HG03064 (cell line): ENCODE data around the gene TUBGCP5.
"Not testable (repeated sequence)": the region's sequence is repeated elsewhere in the genome, so short reads cannot be mapped to it uniquely, and the experiment has no call there.

Source experiments
- ATAC-seq: cut with Tn5 transposase; IDR thresholded peaks from one replicate; pipeline ENCODE4 v1.9.1; 2021; ENCODE audit warnings: low read depth; ENCODE audit not compliant: unreplicated experiment

The TUBGCP5 gene

DNA sequence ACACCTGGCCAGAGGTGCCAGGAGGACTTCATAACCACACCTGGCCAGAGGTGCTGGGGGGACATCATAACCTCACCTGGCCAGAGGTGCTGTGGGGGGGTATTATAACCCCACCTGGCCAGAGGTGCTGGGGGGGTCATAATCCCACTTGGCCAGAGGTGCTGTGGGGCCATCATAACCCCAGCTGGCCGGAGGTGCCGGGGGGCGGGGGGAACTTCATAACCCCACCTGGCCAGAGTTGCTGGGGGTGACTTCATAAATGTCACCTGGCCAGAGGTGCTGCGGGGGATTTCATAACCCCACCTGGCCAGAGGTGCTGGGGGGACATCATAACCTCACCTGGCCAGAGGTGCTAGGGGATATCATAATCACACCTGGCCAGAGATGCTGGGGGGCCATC, 4.2 kb upstream of the TUBGCP5 start:
- not testable (repeated sequence) for ATAC-seq

DNA sequence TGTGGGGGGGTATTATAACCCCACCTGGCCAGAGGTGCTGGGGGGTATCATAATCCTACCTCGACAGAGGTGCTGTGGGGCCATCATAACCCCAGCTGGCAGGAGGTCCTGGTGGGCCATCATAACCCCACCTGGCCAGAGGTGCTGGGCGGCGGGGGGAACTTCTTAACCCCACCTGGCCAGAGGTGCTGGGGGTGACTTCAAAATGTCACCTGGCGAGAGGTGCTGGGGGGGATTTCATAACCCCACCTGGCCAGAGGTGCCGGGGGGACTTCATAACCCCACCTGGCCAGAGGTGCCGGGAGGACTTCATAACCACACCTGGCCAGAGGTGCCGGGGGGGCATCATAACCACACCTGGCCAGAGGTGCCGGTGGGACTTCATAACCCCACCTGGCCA, 2.4 kb upstream of the TUBGCP5 start:
- ATAC-seq = not testable (repeated sequence)

DNA sequence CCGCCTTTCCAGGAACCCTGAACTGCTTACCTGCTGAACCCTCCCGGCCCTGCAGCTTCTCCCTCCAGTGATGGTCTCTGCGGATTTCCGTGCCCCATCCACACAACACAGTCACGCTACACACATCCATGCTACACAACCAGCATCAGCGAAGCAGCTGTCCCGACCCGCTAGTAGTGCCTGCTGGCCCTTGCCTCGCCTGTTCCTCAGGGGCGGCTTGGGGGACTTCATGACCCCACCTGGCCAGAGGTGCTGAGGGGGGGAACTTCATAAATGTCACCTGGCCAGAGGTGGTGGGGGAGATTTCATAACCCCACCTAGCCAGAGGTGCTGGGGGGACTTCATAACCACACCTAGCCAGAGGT, 530 bp upstream of the TUBGCP5 start:
- no peak for ATAC-seq

DNA sequence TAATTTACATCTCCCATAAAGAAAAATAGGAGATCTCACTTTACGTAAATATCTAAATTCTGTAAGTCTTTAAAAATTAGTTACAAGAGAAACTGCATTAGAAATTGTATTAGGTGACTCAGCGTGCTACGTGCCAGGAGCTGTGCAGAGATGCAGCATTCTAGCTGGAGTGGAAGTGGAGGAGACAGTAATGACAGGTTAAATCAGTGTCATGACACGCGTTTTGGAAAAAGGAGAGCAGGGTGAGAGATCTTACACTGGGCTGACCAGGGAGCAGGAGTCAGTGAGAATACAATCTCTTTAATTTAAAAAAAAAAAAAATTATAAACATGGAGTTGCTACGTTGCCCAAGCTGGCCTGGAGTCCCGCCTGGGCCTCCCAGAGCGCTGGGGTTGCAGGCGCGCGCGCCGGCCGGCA, 635 bp downstream of the TUBGCP5 start:
- no peak for ATAC-seq

DNA sequence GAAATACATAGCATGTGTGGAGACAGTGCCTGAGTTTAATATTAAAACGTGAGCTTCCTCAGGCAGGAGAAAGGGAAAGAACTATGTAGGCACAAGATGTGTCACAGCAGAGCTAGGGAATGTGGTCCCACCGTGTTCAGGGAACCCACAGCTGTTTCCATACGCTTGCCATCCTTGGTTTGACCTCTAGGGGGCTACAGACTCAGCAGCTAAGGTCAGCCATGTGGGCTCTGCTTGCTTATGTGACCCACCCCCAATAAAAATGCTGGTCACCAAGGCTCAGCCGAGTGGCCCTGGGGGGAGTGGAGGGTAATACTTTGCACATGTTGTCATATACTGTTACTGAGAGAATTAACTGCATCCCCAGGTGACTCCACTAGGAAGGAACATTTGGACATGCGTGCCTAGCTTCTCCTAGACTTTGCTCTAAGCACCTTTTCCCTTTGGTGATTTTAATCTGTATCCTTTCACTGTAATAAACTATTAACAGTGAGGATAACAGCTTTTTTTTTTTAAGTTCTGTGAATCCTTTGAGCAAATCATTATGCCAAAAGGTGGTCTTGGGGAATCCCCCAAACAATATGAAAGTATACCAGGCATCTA, 3.3 kb downstream of the TUBGCP5 start:
- no peak for ATAC-seq

DNA sequence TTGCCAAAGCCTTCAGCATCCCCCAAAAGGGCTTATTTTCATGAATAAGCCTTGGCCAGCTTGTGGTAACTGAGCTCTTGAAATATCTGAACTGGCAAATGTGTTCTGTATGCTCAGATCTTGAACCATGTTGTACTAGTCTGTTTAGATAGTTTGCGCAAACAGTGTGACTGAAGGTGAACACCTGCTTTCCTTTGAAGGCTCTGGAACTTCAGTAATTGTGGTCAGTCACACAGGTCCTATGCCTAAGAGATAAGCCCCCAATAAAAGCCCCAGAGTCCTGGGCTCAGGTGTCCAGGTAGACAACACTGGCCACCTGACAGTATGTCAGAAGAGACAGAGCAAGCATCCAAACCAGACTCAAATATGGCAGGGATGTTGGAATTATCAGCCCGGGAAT, 5.4 kb downstream of the TUBGCP5 start:
- no peak for ATAC-seq

DNA sequence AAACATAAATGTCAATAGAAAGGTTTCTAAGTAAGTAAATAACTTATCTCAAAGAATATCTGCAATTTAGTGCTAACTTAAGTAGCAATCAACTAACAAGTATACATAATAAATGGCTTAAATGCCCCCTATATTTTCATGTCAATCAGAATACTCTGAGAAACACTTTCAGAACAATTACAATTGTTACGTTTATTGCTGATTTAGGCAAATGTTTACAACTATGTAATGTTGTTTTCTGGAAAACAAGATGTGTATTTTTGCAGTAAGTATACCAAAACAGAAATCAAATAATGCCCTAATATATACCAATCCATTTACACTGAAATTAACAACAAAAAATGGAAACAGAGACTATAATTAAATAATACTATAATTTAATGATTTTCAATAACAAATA, 13.2 kb downstream of the TUBGCP5 start:
- no peak for ATAC-seq

DNA sequence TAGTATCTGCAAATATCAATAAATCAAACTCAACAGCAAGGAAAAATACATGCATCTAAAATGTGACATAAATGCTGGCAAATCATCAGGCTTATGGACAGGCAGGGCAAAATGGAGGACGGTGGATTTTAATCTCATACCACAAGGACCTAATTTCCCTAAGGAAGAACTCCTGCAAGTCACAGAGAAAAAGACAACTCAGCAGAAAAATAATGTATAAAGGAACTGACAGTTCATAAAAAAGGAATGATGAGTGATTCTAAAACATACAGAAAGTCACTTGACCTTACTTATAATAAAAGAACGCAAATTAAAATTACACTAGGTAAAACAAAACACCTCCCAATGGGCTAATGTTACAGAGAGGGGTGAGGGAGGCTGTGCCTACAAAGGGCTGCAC, 17.2 kb downstream of the TUBGCP5 start:
- no peak for ATAC-seq

DNA sequence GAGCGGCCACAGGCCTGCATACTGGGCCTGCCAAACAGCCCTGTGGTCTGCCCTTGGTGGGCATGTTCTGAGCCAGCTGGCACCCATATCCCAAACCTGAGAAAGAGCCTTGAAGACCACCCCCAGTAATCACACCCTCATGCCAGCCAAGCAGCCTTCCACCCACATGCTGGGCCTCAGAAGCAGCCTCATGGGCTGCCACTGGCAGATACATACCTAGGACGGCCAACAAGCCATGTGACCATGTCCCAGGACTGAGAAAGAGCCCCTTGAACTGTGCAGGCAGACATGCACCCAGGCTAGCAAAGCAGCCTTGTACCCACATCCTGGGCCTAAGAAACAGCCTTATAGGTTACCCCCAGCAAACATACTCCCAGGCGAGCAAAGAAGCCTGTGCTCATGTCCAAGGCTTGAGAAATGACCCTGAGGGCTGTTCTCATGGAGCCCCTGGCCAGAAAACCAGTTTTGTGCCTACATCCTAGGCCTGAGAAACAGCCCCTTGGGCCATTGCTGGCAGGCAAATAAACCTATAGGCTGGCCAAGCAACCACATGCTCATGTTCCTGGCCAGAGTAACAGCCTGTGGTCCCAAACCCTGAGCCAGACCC, 24.9 kb downstream of the TUBGCP5 start:
- no peak for ATAC-seq

DNA sequence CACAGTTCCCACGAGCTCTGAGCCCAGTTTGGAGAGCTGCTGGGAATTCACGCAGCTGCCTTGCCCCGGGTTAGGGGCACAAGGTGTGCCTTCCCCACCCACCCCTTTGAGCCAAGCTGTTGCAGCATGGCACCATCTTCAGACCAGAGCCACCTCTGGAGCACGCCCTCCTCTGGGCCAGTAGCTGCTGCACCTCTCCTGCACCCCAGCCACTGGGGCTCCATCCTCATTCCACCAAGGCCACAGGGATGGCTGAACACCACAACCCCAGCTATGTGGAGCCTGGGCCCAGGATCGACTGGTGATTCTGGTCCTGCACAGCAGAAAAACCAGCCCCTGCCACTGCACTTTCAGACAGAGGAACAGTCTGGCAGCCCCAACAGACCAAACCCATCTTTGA, 25.7 kb downstream of the TUBGCP5 start:
- no peak for ATAC-seq

DNA sequence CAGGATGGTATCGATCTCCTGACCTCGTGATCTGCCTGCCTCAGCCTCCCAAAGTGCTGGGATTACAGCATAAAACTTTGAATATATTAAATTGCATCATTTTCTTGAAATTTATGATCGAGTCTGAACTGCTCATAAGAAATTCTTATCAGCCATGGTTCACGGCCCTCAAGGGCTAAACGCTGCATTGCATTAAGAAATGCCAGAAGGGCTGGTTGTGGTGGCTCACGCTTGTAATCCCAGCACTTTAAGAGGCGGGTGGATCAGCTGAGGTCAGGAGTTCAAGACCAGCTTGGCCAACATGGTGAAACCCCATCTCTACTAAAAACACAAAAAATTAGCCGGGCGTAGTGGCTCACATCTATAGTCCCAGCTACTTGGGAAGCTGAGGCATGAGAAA, 26.8 kb downstream of the TUBGCP5 start:
- not testable (repeated sequence) for ATAC-seq

DNA sequence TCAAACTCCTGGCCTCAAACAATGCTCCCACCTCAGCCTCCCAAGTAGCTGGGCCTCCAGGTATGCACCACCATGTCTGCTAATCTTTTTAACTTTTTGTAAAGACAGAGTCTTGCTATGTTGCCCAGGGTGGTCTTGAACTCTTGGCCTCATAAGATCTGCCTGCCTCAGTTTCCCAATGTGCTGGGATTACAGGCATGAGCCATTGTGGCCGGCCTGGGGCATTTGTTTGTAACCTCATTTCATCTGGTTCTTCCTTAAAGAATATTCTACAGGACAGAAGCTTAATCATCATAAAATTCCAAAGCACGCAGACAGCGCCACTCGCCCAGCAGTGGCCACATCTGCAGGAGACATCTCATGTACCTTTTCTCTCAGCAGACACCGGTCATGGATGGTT, 35.6 kb downstream of the TUBGCP5 start:
- no peak for ATAC-seq

DNA sequence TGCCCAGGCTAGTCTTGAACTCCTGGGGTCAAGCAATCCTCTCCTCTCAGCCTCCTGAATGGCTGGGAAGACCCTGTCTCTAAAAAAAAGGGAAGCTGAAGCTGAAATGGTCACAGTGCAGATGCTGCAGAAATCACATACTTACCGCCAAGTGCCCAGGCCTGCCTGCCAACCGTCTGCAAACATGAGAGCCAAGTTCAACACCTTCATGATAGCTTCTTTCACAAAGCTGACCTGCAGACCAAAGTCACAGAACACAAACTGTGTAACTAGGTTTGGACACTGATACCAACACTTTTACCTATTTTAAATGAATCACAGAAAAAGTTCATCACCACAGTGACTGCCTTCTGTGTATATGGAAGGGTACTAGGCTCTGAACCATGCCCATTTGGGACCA, 36.4 kb downstream of the TUBGCP5 start:
- no peak for ATAC-seq

DNA sequence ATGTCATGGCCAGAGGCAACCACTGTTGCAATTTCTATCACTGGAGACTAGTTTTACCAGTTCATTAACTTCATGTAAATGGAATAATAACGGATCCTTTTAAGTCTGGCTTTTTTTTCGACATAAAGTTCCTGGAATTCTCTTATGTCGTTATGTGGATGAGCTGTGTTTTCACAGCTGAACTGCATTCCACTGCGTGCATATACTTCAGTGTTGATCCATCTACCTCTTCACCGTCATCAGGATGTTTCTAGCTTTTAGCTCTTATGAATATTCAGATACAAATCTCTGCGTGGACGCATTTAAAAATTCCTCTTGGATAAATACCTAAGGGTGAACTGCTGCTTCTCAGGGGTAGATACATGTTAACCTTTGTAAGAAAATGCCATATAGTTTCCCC, 43.6 kb downstream of the TUBGCP5 start:
- no peak for ATAC-seq

DNA sequence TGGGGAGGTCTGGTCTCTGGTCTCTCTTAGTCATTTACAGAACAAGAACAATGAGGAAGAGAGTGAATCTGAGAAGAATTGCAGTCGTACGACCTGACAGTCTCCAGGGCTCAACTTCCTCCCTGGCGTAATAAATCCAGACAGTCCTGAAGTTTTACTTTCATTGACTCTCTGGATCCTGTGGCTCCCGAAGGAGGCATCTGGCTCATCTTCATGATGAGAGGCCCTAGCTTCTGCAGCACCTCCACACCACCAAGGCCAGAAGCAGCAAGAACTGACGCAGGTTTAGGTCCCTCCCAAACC, 47.4 kb downstream of the TUBGCP5 start:
- no peak for ATAC-seq

DNA sequence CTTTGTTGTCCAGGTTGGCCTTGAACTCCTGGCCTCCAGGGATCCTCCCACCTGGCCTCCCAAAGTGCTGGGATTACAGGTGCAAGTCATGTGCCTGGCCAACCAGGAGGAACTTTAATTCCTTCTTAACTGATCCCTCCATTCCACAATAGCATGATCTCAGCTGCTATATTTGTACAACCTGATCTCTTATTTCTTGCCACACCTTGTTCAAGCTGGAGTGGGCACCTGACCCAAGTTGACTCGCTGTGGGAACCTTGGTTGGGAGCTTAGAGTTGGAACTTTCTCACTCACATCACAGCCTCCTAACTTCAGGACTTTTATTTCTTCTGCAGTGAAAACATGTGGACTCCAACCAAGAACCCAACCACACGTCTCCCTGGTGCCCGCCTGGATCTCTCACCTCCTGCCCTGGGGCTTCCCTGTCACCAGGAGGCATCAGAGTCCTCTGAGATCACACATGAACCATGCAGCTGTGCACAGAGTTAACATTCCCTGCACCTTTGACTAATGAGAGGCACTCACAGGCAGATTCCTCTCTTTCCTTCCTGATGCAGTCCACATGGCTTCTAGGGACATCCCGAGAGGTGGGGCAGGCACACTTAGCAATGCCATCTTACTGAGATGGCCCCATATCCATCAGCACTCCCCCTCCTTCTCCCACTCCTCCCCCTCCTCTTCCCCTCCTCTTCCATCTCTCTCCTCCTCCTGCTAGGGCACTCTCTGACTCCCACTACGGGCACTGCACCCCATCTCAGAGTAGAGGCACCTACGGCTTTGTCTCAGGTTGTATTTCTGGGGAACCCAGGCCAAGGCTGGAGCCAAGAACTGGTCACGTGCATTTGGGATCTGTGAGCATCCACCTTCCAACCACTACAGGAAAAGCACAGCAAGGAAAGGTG, 49.5 kb downstream of the TUBGCP5 start:
- ATAC-seq = no peak

DNA sequence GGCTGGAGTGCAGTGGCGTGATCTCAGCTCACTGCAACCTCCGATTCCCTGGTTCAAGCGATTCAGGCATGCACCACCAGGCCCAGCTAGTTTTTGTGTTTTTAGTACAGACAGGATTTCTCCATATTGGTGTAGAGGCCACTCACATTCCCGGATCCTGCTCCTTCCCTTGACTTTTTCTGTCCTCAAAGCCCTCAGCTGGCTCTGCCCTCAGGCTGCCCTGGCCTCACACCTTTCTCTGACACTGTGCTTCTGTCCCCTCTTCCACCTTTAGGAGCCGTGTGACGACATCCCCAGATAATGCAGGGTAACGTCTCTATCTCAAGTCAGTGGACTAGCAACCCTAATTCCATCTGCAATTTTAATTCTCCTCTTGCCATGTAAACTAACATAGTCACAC, 50.6 kb downstream of the TUBGCP5 start:
- no peak for ATAC-seq

DNA sequence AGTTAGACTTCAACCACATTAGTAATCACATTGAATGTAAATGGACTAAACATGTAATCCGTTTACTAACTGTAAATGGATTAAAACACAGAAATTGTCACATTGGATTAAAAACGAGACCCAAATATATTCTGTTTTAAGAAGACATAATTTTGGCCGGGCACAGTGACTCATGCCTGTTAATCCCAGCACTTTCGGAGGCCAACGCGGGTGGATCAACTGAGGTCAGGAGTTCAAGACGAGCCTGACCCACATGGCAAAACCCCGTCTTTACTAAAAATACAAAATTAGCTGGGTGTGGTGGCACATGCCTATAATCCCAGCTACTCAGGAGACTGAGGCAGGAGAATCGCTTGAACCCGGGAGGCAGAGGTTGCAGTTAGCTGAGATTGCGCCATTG, 57.4 kb downstream of the TUBGCP5 start:
- not testable (repeated sequence) for ATAC-seq

DNA sequence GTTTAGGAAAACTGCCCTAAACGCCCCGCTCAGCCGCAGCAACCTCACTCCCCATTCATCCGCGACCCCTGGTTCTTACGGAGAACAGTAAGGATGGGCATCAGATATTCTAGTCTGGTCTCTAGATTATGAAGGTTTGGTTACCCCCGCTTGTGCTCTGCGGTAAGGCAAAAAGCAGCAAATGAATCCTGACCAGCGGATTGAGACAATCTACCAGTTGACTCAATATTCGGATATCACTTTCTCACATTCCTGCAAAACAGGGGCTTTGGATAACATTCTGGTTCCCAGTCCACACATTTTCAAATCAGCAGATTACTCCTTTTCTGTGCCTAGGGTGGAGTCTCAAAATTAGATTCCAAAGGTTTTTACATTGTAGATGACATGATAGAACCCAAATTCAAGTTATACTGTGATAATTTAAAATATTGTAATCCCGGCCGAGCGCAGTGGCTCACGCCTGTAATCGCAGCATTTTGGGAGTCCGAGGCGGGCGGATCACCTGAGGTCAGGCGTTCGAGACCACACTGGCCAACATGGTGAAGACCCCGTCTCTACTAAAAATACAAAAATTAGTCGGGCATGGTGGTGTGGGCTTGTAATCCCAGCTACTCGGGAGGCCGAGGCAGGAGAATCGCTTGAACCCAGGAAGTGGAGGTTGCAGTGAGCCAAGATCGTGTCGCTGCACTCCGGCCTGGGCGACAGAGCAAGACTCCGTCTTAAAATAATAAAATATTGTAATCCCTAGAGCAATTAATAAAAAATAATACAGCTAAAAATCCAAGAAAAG, 58.1 kb downstream of the TUBGCP5 start:
- ATAC-seq = no peak

DNA sequence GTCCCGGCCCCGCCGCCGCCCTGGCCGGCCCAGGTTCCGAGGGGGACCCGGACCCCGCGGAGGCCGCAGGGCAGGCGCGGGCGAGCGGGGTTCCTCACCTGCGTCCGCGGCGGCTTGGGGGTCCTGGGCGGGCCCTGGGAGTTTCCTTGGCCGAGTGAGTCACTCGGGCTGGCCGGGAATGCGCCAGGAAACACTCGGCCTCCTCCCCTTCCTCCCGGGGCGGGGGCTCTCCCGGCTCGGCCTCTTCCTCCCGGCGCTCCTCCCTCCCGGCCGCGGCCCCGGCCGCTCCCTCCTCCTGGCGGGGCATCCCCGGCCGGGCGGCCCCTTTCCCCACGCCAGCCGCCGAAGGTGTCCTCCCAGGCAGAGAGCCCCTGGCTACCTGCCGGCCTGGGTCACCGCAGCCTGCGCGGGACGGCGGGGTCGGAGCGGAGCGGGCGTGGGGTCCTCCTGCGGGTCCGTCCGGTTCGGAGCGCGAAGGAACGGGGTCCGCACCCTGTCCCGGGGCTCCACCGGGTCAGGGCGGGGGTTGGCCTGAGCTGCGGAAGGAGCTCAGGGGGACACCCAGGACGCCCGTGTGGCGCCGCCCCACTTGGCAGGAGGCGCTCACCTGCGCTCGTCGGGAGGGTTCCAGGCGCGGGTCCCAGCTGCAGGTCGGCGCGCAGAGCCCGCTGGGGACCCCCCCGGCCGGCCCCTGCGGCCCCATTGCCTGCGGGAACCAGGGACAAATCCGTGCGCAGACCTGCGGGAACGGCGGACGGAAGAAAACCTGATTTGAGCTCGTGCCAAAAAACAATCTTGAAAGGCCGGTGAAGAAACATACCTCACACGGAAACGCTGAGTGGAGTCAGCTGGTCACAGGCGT, 58.9 kb downstream of the TUBGCP5 start, which contains the start of gene CYFIP1:
TSS of gene CYFIP1 (minus strand) at position 180 of the 862 bp plus-strand sequence. CDS start 33,083 bp downstream, outside the sequence.
- ATAC-seq = peak; percentile 62
